ENCODE results near the gene TRMT1.
A peak's percentile ranks its signal among the peaks of the same experiment; 100 is the strongest.

TRMT1 gene

DNA sequence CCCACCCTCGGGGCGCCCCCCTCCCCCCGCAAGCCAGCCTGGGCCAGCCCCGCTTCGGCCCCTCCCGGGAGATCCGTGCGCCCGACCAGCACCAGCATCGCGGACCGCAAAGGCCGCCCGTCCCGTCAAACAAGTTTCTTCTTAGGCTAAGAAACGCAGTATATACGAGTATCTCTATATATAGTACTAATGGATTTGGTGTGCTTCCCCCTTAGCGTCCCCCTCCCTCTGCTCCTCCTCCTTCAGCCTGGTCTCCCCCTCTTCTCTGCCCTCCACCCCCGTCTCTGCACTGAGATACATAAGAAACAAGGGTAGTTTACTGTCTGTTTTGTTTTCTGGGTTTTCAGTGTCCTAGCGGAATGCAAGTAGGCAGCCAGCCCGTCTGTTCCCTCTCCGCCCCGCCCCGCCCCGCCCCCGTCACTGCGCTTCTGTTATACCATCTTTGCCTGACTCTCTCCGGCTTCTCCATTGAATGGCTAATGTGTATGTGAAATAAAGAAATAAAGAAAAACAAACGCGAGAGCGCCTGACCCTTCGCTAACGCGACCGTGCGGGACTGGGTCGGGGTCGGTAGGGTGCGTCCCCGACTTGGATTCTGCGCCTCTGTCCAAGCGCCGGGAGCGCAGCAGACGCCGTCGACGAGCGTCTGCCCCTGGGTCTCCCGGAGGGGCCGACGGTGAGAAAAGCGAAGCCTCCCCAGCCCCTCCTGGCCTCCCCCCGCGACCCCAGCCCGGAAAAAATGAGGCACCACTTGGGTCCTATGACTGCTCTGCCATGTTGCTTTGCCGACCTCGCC is 18.1 kb downstream of the TRMT1 start:
- peak overlapping the region; percentile 93 for H3K4me2 ChIP-seq (ENCODE audit: low read depth, low read length, poor library complexity, severe bottlenecking)

DNA sequence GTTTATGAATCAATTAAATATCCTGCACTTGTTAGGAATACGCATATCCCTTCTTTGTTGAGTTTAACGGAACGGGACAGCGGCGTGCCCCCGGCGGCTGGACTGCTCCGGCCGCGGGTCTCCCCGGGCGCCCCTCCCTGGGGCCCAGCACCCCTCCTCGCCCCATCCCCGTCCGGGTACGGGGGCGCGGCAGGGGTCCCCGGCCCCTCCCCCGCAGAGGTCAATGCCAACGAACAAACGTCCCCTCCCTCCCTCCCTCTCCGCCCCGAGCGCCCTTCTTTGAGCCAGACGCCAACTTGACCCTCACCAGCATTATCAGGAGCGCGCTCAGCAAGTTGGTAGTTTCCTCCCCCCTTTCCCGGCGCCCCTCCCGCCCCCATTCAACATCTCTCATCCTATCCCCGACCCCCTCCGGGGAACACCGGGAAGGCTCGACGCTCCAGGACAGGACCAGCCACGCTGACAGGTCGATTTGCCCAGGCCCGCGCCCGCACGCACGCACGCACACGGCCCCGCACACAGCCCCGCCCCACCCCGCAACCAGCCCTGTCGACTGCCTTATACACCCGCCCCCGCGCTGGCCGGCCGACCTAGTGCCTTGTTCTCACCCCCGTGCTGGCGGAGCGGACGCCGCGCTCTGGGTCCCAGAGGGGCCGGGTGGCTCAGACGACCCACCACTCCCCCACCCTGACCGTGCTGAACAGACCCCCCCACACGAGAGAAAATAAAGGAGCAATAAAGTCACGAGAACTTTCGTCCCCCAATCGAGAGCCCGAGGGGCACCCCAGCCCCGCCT is 18.9 kb downstream of the TRMT1 start:
- peak overlapping the region; percentile 94 for H3K4me3 ChIP-seq (ENCODE audit: low read length, poor library complexity, severe bottlenecking)
- TF ChIP-seq, protein P1, sequence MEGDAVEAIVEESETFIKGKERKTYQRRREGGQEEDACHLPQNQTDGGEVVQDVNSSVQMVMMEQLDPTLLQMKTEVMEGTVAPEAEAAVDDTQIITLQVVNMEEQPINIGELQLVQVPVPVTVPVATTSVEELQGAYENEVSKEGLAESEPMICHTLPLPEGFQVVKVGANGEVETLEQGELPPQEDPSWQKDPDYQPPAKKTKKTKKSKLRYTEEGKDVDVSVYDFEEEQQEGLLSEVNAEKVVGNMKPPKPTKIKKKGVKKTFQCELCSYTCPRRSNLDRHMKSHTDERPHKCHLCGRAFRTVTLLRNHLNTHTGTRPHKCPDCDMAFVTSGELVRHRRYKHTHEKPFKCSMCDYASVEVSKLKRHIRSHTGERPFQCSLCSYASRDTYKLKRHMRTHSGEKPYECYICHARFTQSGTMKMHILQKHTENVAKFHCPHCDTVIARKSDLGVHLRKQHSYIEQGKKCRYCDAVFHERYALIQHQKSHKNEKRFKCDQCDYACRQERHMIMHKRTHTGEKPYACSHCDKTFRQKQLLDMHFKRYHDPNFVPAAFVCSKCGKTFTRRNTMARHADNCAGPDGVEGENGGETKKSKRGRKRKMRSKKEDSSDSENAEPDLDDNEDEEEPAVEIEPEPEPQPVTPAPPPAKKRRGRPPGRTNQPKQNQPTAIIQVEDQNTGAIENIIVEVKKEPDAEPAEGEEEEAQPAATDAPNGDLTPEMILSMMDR (conservative IDR thresholded peaks at IDR 0.05; ENCODE audit: low read length), result no peak
- no peak for TF ChIP-seq EZH2phosphoT487 (IDR thresholded peaks at IDR 0.05; ENCODE audit: borderline replicate concordance)
- peaks cover 69% of the 10 kb centered on the region for H4K20me1 ChIP-seq (ENCODE audit: insufficient read depth, low read length, poor library complexity, severe bottlenecking)
- peaks cover 76% of the 10 kb centered on the region for H3K79me2 ChIP-seq (ENCODE audit: insufficient read depth, low read length)
- no peak overlapping the region for H2AFZ ChIP-seq (ENCODE audit: low read length)
- no peaks in the 10 kb centered on the region for H3K9me2 ChIP-seq (replicated peaks; ENCODE audit: low read depth, low read length)
- no peaks in the 10 kb centered on the region for H3K9me3 ChIP-seq (ENCODE audit: insufficient read depth, low read depth, low read length)
- peaks cover 33% of the 10 kb centered on the region for H3F3A ChIP-seq (ENCODE audit: low read depth)
- H3K4me1 ChIP-seq (ENCODE audit: insufficient read depth, low read length, poor library complexity, severe bottlenecking), result peaks cover 24% of the 10 kb centered on the region
- peak overlapping the region; percentile 100 for H3K9ac ChIP-seq (ENCODE audit: low read depth, low read length, poor library complexity, severe bottlenecking)
- peak overlapping the region; percentile 77 for H3K4me2 ChIP-seq (ENCODE audit: low read depth, low read length, poor library complexity, severe bottlenecking)
- H3K36me3 ChIP-seq (ENCODE audit: insufficient read depth, low read length), result peaks cover 30% of the 10 kb centered on the region
- peaks cover 39% of the 10 kb centered on the region for H3K27me3 ChIP-seq (ENCODE audit: insufficient read depth, low read length, poor library complexity, severe bottlenecking)

More for the DNA sequence above, 18.1 kb downstream of the TRMT1 start:
- Histone ChIP-seq H4K20me1 (ENCODE audit: insufficient read depth, low read length, poor library complexity, severe bottlenecking) (peaks cover 69% of the 10 kb centered on the region), H3K9ac (ENCODE audit: low read depth, low read length, poor library complexity, severe bottlenecking) (peak overlapping the region; percentile 100), H3K27me3 (ENCODE audit: insufficient read depth, low read length, poor library complexity, severe bottlenecking) (peaks cover 39% of the 10 kb centered on the region), H3K79me2 (ENCODE audit: insufficient read depth, low read length) (peaks cover 83% of the 10 kb centered on the region), H3K4me1 (ENCODE audit: insufficient read depth, low read length, poor library complexity, severe bottlenecking) (peaks cover 27% of the 10 kb centered on the region), H3K4me3 (ENCODE audit: low read length, poor library complexity, severe bottlenecking) (peak overlapping the region; percentile 94), H3K36me3 (ENCODE audit: insufficient read depth, low read length) (peaks cover 30% of the 10 kb centered on the region), H3F3A (ENCODE audit: low read depth) (peaks cover 33% of the 10 kb centered on the region), H3K9me3 (ENCODE audit: insufficient read depth, low read depth, low read length) (no peaks in the 10 kb centered on the region), H3K9me2 (replicated peaks; ENCODE audit: low read depth, low read length) (no peaks in the 10 kb centered on the region), H2AFZ (ENCODE audit: low read length) (no peak overlapping the region)
- TF ChIP-seq, protein P1 (conservative IDR thresholded peaks at IDR 0.05; ENCODE audit: low read length), result no peak
- no peak for TF ChIP-seq EZH2phosphoT487 (IDR thresholded peaks at IDR 0.05; ENCODE audit: borderline replicate concordance)

DNA sequence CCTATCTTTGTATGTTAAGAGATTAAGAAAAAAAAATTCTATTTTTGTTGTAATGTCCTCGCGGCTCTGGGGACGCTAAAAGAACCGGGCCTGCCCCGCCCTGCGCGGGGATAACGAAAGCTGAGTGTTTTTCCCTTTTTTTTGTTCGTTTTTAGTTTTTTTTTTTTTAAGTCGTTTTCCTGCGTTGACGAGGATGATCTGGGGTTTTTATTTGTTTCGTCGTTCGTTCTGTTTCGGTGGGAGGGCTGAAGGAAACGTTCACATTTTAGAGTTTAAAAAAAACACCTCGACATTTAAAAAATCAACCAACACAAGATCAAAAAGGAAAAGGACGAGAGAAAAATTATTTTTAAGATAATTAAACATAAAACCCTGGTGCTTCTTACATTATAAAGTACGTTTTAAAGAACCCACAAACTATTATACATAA is 19.5 kb downstream of the TRMT1 start:
- Histone ChIP-seq H3F3A (ENCODE audit: low read depth) (peaks cover 33% of the 10 kb centered on the region), H3K9ac (ENCODE audit: low read depth, low read length, poor library complexity, severe bottlenecking) (peak overlapping the region; percentile 100), H3K9me2 (replicated peaks; ENCODE audit: low read depth, low read length) (no peaks in the 10 kb centered on the region), H3K4me3 (ENCODE audit: low read length, poor library complexity, severe bottlenecking) (peak overlapping the region; percentile 94), H3K4me1 (ENCODE audit: insufficient read depth, low read length, poor library complexity, severe bottlenecking) (peaks cover 24% of the 10 kb centered on the region), H3K79me2 (ENCODE audit: insufficient read depth, low read length) (peaks cover 70% of the 10 kb centered on the region), H4K20me1 (ENCODE audit: insufficient read depth, low read length, poor library complexity, severe bottlenecking) (peaks cover 64% of the 10 kb centered on the region), H3K9me3 (ENCODE audit: insufficient read depth, low read depth, low read length) (no peaks in the 10 kb centered on the region), H3K27me3 (ENCODE audit: insufficient read depth, low read length, poor library complexity, severe bottlenecking) (peaks cover 35% of the 10 kb centered on the region), H3K36me3 (ENCODE audit: insufficient read depth, low read length) (peaks cover 29% of the 10 kb centered on the region), H3K4me2 (ENCODE audit: low read depth, low read length, poor library complexity, severe bottlenecking) (peak overlapping the region; percentile 77), H2AFZ (ENCODE audit: low read length) (no peak overlapping the region)
- TF ChIP-seq, protein P1 (conservative IDR thresholded peaks at IDR 0.05; ENCODE audit: low read length), result no peak
- TF ChIP-seq EZH2phosphoT487 (IDR thresholded peaks at IDR 0.05; ENCODE audit: borderline replicate concordance), result no peak
